Keratinocyte (primary cell): ENCODE measurements around the gene CNKSR2.

Experiments used
- EZH2 ChIP-seq: IDR thresholded peaks from one replicate; pipeline ENCODE4 v1.6.1; 2012; ENCODE audit warnings: inconsistent platforms, mild to moderate bottlenecking, low read length, moderate library complexity
- TF ChIP-seq, protein P1 (sequence below), 3 experiments: IDR thresholded peaks in 1 of 3; conservative IDR thresholded peaks in 1 of 3; optimal IDR thresholded peaks in 1 of 3; 2 replicates in 2 of 3; 3 replicates in 1 of 3; pipeline versions ENCODE3 to v1.5.1; 2011; ENCODE audit warnings: low read length in 3 of 3, mild to moderate bottlenecking in 3 of 3, moderate library complexity in 2 of 3, control low read depth in 1 of 3, inconsistent platforms in 1 of 3; ENCODE audit not compliant: insufficient read depth in 2 of 3; ENCODE audit errors: extremely low read depth in 1 of 3

DNA sequence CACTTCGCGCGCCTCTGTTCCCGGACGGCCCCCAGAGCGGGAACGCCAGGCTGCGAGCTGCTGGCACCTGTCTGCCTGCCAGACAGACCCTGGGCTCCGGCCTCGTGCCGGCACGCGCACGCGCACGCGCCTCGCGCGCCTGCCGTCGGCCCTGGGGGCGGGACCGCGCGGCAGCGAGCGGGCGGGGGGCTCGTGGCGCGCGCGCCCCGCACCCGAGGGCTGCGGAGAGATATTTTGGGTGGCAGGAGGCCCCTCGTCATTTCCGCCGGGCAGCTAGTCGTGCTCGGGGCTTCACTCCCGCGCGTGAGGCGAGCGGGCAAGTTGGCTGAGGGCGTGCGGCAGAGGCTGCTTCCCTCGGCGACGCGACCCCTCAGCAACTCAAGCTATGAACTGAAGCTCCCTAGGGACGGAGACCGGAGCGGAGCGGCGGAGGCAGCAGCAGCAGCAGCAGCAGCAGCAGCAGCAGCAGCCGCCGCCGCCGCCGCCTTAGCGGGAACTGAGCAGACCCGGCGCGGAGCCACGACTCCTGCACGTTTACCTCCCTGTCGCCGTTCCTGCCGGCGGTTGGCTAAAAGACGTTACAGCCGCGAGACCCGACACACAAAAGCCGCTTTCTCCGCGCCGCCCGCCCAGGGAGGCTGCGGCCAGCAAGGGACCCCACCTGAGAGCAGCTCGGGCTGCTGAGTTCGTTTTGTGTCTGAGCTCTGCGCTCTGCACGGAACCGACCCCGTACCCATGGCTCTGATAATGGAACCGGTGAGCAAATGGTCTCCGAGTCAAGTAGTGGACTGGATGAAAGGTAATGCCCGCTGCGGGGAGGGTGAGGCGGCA, at the start of gene CNKSR2:
- TF ChIP-seq, protein P1, sequence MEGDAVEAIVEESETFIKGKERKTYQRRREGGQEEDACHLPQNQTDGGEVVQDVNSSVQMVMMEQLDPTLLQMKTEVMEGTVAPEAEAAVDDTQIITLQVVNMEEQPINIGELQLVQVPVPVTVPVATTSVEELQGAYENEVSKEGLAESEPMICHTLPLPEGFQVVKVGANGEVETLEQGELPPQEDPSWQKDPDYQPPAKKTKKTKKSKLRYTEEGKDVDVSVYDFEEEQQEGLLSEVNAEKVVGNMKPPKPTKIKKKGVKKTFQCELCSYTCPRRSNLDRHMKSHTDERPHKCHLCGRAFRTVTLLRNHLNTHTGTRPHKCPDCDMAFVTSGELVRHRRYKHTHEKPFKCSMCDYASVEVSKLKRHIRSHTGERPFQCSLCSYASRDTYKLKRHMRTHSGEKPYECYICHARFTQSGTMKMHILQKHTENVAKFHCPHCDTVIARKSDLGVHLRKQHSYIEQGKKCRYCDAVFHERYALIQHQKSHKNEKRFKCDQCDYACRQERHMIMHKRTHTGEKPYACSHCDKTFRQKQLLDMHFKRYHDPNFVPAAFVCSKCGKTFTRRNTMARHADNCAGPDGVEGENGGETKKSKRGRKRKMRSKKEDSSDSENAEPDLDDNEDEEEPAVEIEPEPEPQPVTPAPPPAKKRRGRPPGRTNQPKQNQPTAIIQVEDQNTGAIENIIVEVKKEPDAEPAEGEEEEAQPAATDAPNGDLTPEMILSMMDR (optimal IDR thresholded peaks at IDR 0.05 in 1 of 3, IDR thresholded peaks at IDR 0.05 in 1 of 3, conservative IDR thresholded peaks at IDR 0.05 in 1 of 3; ENCODE audit: extremely low read depth in 1 of 3, insufficient read depth in 2 of 3, low read length in 3 of 3): no peak
- TF ChIP-seq EZH2: no peak
